Hematopoietic multipotent progenitor cell treated with erythropoietin and hydrocortisone succinate and interleukin-3 and kit ligand, for 4 days (in vitro differentiated cells): ENCODE measurements around the gene PCDHB14.
"Not testable (repeated sequence)": the region's sequence is repeated elsewhere in the genome, so short reads cannot be mapped to it uniquely, and the experiment has no call there.

Experiments used
- DNase-seq: peaks from one replicate; pipeline ENCODE4 v3.0.0-alpha.2; 2015

Gene PCDHB14

DNA sequence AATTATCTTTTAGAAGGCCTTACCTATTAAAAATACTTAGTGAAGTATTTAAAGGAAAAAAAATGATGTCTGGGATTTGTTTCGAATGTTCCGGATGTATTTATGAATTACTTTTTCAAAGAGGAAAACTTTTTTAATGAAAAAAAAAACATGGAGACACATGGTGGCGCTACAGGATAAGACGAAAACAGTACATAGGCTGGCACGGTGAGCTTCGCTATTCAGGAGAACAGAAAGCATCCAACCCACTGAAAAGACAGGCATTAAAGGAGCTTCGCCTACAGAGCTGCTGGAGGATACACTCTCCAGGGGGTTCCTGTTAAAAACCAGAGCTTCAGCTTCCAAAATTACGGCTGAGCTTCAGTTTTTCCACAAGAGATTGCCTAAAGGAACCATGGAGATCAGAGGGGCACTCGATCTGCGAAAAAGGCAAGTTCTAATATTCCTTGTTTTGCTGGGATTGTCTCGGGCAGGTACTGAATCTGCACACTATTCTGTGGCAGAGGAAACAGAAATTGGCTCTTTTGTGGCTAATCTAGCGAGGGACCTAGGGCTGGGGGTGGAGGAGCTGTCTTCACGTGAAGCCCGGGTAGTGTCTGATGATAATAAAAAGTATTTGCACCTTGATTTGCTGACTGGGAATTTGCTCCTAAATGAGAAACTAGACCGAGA is at the start of gene PCDHB14:
TSS of gene PCDHB14 (plus strand) at position 232 of the 672 bp plus-strand sequence. CDS start at position 395, 163 bp downstream.
- peak; percentile 38 for DNase-seq

DNA sequence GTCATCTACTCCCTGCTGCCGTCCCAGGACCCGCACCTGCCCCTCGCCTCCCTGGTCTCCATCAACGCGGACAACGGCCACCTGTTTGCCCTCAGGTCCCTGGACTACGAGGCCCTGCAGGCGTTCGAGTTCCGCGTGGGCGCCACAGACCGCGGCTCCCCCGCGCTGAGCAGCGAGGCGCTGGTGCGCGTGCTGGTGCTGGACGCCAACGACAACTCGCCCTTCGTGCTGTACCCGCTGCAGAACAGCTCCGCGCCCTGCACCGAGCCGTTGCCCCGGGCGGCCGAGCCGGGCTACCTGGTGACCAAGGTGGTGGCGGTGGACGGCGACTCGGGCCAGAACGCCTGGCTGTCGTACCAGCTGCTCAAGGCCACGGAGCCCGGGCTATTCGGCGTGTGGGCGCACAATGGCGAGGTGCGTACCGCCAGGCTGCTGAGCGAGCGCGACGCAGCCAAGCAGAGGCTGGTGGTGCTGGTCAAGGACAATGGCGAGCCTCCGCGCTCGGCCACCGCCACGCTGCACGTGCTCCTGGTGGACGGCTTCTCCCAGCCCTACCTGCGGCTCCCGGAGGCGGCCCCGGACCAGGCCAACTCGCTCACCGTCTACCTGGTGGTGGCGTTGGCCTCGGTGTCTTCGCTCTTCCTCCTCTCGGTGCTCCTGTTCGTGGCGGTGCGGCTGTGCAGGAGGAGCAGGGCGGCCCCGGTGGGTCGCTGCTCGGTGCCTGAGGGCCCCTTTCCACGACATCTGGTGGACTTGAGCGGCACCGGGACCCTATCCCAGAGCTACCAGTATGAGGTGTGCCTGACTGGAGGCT is 48.6 kb upstream of the PCDHB14 start:
- not testable (repeated sequence) for DNase-seq

DNA sequence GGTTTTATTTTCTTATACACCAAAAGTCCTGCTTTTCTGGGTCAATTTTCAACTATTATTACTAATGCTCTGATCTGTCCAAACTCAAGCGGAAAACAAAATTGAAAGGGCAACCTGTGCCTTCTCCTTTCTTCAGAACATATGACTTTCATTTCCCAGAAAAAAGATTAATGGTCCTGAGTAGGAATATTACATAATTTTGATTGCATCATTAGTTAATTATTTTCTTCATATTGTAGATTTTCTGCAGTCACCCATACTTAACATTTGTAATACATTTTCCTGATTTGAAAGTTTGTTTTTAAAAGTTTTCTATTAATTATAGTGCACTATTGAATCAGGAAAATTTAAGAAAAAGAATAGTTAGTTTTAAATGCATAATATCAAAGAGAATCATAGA is 47.2 kb upstream of the PCDHB14 start:
- DNase-seq: no peak

DNA sequence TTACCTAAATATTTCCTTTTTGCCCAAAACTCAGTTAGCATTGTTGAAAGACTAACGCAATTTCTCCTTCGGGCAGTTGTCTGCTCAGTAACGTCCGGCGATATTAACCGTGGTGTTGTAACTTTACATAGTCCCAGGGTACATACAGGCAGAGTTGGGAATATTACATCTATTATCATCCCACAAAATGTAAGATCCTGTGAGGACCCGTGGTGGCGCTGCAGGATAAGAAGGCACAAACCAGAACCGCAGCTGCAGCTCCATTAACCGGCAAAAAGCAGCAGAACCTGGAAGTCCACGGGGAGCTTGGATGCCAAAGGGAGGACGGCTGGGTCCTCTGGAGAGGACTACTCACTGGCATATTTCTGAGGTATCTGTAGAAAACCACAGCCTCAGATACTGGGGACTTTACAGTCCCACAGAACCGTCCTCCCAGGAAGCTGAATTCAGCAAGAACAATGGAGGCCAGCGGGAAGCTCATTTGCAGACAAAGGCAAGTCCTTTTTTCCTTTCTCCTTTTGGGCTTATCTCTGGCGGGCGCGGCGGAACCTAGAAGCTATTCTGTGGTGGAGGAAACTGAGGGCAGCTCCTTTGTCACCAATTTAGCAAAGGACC is 45.5 kb upstream of the PCDHB14 start, which contains the start of gene PCDHB8:
TSS of gene PCDHB8 (plus strand) at position 214 of the 615 bp plus-strand sequence. CDS start at position 459, 245 bp downstream.
- not testable (repeated sequence) for DNase-seq

DNA sequence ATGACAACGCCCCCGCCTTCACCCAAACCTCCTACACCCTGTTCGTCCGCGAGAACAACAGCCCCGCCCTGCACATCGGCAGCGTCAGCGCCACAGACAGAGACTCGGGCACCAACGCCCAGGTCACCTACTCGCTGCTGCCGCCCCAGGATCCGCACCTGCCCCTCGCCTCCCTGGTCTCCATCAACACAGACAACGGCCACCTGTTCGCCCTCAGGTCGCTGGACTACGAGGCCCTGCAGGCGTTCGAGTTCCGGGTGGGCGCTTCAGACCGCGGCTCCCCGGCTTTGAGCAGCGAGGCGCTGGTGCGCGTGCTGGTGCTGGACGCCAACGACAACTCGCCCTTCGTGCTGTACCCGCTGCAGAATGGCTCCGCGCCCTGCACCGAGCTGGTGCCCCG is 43.8 kb upstream of the PCDHB14 start:
- DNase-seq: not testable (repeated sequence)

DNA sequence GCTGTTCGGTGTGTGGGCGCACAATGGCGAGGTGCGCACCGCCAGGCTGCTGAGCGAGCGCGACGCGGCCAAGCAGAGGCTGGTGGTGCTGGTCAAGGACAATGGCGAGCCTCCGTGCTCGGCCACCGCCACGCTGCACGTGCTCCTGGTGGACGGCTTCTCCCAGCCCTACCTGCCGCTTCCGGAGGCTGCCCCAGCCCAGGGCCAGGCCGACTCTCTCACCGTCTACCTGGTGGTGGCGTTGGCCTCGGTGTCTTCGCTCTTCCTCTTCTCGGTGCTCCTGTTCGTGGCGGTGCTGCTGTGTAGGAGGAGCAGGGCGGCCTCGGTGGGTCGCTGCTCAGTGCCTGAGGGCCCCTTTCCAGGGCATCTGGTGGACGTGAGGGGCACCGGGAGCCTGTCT is 43.3 kb upstream of the PCDHB14 start:
- DNase-seq: not testable (repeated sequence)

DNA sequence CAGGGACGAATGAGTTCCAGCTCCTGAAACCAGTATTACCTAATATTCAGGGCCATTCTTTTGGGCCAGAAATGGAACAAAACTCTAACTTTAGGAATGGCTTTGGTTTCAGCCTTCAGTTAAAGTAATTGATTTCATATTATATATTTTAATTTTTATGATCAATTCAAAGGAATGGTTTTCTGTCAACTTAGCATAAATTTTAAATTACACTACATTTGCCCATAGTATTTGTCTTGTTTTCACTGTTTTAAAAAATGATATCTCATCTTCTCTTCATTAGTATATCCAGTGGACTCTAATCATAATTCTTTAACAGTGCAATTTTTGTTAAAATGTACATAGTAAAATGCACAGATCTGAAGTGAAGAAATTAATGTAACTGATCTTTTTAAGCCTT is 42.8 kb upstream of the PCDHB14 start:
- no peak for DNase-seq

DNA sequence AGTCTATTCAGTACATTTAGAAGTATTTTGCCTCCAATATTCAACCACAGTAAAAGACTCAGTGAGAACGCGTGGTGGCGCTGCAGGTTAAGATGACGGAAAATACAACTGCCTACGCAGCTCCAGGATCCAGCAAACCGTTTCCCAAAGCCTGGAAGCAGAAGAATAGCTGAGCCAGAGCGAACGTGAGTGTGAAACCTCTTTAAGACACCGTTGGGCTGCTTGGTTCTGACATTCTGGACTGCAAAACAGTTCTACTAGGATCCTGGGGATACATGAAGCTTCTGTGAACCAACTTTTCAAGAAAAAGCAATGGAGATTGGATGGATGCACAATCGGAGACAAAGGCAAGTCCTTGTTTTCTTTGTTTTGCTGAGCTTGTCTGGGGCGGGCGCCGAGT is 40.9 kb upstream of the PCDHB14 start, which contains the start of gene PCDHB16:
TSS of gene PCDHB16 (plus strand) at position 140 of the 400 bp plus-strand sequence. CDS start at position 313, 173 bp downstream.
- DNase-seq: peak; percentile 8

DNA sequence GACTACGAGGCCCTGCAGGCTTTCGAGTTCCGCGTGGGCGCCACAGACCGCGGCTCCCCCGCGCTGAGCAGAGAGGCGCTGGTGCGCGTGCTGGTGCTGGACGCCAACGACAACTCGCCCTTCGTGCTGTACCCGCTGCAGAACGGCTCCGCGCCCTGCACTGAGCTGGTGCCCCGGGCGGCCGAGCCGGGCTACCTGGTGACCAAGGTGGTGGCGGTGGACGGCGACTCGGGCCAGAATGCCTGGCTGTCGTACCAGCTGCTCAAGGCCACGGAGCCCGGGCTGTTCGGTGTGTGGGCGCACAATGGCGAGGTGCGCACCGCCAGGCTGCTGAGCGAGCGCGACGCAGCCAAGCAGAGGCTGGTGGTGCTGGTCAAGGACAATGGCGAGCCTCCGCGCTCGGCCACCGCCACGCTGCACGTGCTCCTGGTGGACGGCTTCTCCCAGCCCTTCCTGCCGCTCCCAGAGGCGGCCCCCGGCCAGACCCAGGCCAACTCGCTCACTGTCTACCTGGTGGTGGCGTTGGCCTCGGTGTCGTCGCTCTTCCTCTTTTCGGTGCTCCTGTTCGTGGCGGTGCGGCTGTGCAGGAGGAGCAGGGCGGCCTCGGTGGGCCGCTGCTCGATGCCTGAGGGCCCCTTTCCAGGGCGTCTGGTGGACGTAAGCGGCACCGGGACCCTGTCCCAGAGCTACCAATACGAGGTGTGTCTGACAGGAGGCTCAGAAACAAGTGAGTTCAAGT is 38.9 kb upstream of the PCDHB14 start:
- DNase-seq: not testable (repeated sequence)

DNA sequence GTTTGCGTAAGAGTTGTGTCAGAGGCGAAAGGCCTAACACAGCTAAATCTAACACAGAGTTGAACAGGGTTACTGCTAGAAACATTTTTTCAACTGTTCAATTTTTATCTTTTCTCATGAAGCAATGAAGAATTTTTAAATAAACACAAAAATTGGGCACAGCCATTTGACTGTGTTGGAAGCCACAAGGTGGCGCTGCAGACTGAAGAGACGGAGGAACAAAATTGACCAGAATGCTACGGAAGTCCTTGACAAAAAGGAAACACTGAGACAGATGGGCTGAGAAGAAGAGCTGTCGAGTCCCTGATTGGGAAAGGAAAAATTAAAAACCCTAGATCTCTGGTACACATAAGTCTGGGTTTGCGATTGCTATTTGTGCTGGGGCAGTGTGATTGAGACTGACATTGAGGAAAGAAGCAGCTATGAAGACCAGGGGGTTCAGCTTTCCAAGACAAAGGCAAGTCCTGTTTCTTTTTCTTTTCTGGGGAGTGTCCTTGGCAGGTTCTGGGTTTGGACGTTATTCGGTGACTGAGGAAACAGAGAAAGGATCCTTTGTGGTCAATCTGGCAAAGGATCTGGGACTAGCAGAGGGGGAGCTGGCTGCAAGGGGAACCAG is 36.1 kb upstream of the PCDHB14 start, which contains the start of gene PCDHB9:
TSS of gene PCDHB9 (plus strand) at position 265 of the 616 bp plus-strand sequence. CDS start at position 423, 158 bp downstream.
- DNase-seq: peak; percentile 27

DNA sequence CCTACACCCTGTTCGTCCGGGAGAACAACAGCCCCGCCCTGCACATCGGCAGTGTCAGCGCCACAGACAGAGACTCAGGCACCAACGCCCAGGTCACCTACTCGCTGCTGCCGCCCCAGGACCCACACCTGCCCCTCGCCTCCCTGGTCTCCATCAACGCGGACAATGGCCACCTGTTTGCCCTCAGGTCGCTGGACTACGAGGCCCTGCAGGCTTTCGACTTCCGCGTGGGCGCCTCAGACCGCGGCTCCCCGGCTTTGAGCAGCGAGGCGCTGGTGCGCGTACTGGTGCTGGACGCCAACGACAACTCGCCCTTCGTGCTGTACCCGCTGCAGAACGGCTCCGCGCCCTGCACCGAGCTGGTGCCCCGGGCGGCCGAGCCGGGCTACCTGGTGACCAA is 34.5 kb upstream of the PCDHB14 start:
- not testable (repeated sequence) for DNase-seq

DNA sequence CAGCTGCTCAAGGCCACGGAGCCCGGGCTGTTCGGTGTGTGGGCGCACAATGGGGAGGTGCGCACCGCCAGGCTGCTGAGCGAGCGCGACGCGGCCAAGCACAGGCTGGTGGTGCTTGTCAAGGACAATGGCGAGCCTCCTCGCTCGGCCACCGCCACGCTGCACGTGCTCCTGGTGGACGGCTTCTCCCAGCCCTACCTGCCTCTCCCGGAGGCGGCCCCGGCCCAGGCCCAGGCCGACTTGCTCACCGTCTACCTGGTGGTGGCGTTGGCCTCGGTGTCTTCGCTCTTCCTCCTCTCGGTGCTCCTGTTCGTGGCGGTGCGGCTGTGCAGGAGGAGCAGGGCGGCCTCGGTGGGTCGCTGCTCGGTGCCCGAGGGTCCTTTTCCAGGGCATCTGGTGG is 34.0 kb upstream of the PCDHB14 start:
- DNase-seq: not testable (repeated sequence)

DNA sequence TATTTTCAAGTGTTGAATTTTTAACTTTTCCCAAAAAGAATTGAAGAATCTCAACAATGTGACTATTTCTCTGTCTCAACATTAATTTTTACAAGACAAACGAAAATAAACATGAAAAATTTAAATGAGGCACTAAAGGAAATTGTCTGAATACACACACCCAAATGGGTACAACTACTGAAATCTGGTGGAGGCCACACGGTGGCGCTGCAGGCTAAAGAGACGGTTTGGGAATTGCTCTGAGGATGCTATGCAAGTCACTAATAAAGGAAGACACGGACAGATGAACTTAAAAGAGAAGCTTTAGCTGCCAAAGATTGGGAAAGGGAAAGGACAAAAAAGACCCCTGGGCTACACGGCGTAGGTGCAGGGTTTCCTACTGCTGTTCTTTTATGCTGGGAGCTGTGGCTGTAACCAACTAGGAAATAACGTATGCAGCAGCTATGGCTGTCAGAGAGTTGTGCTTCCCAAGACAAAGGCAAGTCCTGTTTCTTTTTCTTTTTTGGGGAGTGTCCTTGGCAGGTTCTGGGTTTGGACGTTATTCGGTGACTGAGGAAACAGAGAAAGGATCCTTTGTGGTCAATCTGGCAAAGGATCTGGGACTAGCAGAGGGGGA is 30.9 kb upstream of the PCDHB14 start, which contains the start of gene PCDHB10:
TSS of gene PCDHB10 (plus strand) at position 244 of the 616 bp plus-strand sequence. CDS start at position 444, 200 bp downstream.
- DNase-seq: peak; percentile 36

DNA sequence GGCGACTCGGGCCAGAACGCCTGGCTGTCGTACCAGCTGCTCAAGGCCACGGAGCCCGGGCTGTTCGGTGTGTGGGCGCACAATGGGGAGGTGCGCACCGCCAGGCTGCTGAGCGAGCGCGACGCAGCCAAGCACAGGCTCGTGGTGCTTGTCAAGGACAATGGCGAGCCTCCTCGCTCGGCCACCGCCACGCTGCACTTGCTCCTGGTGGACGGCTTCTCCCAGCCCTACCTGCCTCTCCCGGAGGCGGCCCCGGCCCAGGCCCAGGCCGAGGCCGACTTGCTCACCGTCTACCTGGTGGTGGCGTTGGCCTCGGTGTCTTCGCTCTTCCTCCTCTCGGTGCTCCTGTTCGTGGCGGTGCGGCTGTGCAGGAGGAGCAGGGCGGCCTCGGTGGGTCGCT is 28.8 kb upstream of the PCDHB14 start:
- not testable (repeated sequence) for DNase-seq

DNA sequence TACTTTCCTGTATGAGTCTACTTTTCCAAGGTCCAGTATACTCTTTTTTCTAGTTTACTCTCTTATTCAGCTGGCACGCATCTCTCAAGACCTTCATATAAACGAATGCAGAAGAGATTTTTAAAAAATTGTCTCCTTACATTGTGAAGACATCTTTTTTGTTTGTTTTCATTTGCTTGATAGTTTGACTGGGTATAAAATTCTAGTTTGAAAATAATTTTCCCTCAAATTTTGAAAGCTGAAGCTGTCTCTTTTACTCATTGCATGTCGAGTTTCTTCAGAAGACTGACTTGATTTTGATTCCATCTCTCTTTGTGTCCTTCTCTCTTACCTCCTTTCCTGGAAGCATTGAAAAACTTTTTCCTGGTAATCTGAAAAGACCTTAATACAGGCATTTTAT is 26.8 kb upstream of the PCDHB14 start:
- no peak for DNase-seq

DNA sequence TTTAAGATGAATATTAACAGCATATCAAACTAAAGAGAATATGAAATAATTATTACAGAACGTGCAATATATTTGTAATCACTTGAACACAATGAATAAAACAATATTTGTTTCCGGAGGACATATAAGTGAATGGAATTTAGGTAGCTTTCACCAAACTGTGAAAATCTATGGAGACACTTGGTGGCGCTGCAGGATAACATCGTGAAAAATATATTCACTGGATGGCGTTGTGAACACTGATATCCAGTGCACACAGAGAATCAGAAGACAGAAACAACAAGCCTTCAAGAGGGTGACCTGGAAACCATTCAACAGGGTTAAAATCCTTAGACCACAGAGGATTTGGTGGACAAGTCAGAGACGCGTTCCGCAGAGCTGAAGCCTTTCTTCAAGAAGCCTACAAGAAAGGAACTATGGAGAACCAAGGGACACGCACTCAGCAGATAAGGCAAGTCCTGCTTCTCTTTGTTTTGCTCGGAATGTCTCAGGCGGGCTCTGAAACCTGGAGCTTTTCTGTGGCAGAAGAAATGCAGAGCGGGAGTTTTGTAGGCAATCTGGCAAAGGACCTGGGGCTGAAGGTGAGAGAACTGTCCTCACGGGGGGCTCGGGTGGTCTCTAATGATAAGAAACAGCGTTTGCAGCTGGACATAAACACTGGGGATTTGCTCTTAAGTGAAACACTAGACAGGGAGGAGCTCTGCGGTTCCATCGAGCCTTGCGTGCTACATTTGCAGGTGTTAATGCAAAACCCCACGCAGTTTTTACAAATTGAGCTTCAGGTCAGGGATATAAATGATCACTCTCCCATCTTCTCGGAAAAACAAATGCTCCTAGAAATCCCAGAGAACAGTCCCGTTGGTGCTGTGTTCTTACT is 23.5 kb upstream of the PCDHB14 start, which contains the start of gene PCDHB11:
TSS of gene PCDHB11 (plus strand) at position 269 of the 877 bp plus-strand sequence. CDS start at position 417, 148 bp downstream.
- peak; percentile 13 for DNase-seq

DNA sequence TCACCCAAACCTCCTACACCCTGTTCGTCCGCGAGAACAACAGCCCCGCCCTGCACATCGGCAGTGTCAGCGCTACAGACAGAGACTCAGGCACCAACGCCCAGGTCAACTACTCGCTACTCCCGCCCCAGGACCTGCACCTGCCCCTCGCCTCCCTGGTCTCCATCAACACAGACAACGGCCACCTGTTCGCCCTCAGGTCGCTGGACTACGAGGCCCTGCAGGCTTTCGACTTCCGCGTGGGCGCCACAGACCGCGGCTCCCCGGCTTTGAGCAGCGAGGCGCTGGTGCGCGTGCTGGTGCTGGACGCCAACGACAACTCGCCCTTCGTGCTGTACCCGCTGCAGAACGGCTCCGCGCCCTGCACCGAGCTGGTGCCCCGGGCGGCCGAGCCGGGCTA is 22.0 kb upstream of the PCDHB14 start:
- DNase-seq: not testable (repeated sequence)

DNA sequence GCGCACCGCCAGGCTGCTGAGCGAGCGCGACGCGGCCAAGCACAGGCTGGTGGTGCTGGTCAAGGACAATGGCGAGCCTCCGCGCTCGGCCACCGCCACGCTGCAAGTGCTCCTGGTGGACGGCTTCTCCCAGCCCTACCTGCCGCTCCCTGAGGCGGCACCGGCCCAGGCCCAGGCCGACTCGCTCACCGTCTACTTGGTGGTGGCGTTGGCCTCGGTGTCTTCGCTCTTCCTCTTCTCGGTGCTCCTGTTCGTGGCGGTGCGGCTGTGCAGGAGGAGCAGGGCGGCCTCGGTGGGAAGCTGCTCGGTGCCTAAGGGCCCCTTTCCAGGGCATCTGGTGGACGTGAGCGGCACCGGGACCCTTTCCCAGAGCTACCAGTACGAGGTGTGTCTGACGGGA is 21.5 kb upstream of the PCDHB14 start:
- not testable (repeated sequence) for DNase-seq

DNA sequence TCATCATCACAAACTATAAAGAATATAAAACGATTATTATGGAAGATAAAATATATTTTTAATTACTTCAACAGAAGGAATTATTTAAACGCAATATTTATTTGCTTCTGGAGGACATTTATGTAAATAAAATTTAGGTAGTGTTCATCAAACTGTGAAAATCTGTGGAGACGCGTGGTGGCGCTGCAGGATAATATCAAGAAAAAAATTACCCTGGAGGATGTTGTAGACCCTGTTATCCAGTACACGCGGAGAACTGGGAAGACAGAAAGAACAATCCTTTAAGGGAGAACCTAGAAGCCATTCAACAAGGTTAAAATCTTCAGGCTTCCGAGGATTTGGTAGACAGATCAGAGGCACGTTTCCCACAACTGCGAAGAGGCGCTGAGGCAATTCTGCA is 14.7 kb upstream of the PCDHB14 start, which contains the start of gene PCDHB12:
TSS of gene PCDHB12 (plus strand) at position 242 of the 400 bp plus-strand sequence. CDS start 189 bp downstream, outside the sequence.
- DNase-seq: peak; percentile 3

DNA sequence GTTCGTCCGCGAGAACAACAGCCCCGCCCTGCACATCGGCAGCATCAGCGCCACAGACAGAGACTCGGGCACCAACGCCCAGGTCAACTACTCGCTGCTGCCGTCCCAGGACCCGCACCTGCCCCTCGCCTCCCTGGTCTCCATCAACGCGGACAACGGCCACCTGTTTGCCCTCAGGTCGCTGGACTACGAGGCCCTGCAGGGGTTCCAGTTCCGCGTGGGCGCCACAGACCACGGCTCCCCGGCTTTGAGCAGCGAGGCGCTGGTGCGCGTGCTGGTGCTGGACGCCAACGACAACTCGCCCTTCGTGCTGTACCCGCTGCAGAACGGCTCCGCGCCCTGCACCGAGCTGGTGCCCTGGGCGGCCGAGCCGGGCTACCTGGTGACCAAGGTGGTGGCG is 12.9 kb upstream of the PCDHB14 start:
- DNase-seq: not testable (repeated sequence)
